HepG2 (cell line): ENCODE results near the gene COPB2. TPM values are rescaled to one million over a fixed set of nuclear protein-coding genes. Genes with fewer than 3 reads are reported as not detected.

Source experiments
- BRD4 ChIP-seq: sonication (generic); formaldehyde crosslinking; IDR thresholded peaks from 2 replicates; pipeline ENCODE4 v1.4.0; 2020; ENCODE audit warnings: missing genetic modification reagents
- BRF2 ChIP-seq: sonication (generic); formaldehyde crosslinking; IDR thresholded peaks from 2 replicates; pipeline ENCODE4 v1.8.1; 2022; ENCODE audit warnings: mild to moderate bottlenecking, missing genetic modification reagents
- GZF1 ChIP-seq: sonication (generic); formaldehyde crosslinking; IDR thresholded peaks from 2 replicates; pipeline ENCODE4 v1.5.1; 2020; ENCODE audit warnings: mild to moderate bottlenecking, missing genetic modification reagents
- HOXA5 ChIP-seq: sonication (generic); formaldehyde crosslinking; IDR thresholded peaks from 2 replicates; pipeline ENCODE4 v1.4.0; 2020; ENCODE audit warnings: missing genetic modification reagents
- KMT2A ChIP-seq: sonication (generic); formaldehyde crosslinking; IDR thresholded peaks from 2 replicates; pipeline ENCODE4 v1.4.0; 2020; ENCODE audit warnings: missing genetic modification reagents
- MAX ChIP-seq: IDR thresholded peaks from 2 replicates; pipeline ENCODE4 v1.6.1; 2012; ENCODE audit warnings: inconsistent platforms
- SIN3A ChIP-seq: IDR thresholded peaks from 2 replicates; pipeline ENCODE4 v1.6.1; 2011; ENCODE audit warnings: low read depth, mild to moderate bottlenecking, control low read depth, low read length, borderline replicate concordance
- TBX2 ChIP-seq: sonication (generic); formaldehyde crosslinking; IDR thresholded peaks from 2 replicates; pipeline ENCODE4 v1.5.0; 2020; ENCODE audit warnings: missing genetic modification reagents, mild to moderate bottlenecking, borderline replicate concordance
- ZBTB40 ChIP-seq, 2 experiments: fragments of 450-650 bp in 1 of 2; sonication (generic) in 1 of 2; formaldehyde crosslinking in 1 of 2; IDR thresholded peaks; 2 replicates each; pipeline versions ENCODE4 v1.6.1 to v1.8.0; 2016 to 2022; ENCODE audit warnings: antibody characterized with exemption in 1 of 2, mild to moderate bottlenecking in 1 of 2, missing genetic modification reagents in 1 of 2
- ZNF10 ChIP-seq: sonication (generic); formaldehyde crosslinking; IDR thresholded peaks from 2 replicates; pipeline ENCODE4 v1.4.0; 2020; ENCODE audit warnings: mild to moderate bottlenecking, low read depth, missing genetic modification reagents, borderline replicate concordance
- ZNF326 ChIP-seq: sonication (generic); formaldehyde crosslinking; IDR thresholded peaks from 2 replicates; pipeline ENCODE4 v1.4.0; 2020; ENCODE audit warnings: missing genetic modification reagents, borderline replicate concordance
- ZNF569 ChIP-seq: sonication (generic); formaldehyde crosslinking; IDR thresholded peaks from 2 replicates; pipeline ENCODE4 v1.5.0; 2020; ENCODE audit warnings: mild to moderate bottlenecking, missing genetic modification reagents, moderate library complexity, borderline replicate concordance
- ZNF674 ChIP-seq: sonication (generic); formaldehyde crosslinking; IDR thresholded peaks from 2 replicates; pipeline ENCODE4 v1.5.0; 2020; ENCODE audit warnings: low read depth, mild to moderate bottlenecking, missing genetic modification reagents
- polyA plus RNA-seq, 8 experiments: library from polyadenylated mRNA; depleted of rRNA in 3 of 8; stranded (reverse) in 7 of 8; unstranded in 1 of 8; fragments of >200 nt; fragmentation: Illumina TruSeq in 4 of 8; extraction: Trizol in 4 of 8; gene quantifications; 2 replicates each; pipeline versions ENCODE4 v1.2.1 to v1.2.3, GENCODE V29; 2011 to 2016; ENCODE audit warnings: low read depth in 4 of 8, missing spikeins in 1 of 8, mixed read lengths in 1 of 8; ENCODE audit not compliant: insufficient read depth in 1 of 8
- total RNA-seq, 5 experiments: library from RNA; depleted of rRNA; stranded (reverse); fragments of >200 nt; fragmentation: Illumina TruSeq; extraction: Trizol; gene quantifications; 2 replicates each; pipeline ENCODE4 v1.2.3, GENCODE V29; 2016; ENCODE audit warnings: low read depth in 1 of 5

COPB2 gene
- total and polyA plus RNA-seq, 2 of the 13 experiments (the other 11 are each of a cell fraction or from before 2014, with no cell fraction given) = 83.3 to 217 TPM

GRCh38 chr3:139389552-139390368 lies at the start of gene COPB2 (continued):
- TF ChIP-seq ZNF674 (CRISPR knock-in tag) (no peak), ZNF10 (CRISPR knock-in tag) (no peak), TBX2 (CRISPR knock-in tag) (peak; percentile 30; the same call in 1 of the 2 replicates), BRD4 (CRISPR knock-in tag) (no peak), ZBTB40 (IDR thresholded peaks at IDR 0.05) (no peak), ZBTB40 (CRISPR knock-in tag; IDR thresholded peaks at IDR 0.05) (no peak; the same call in 1 of the 2 replicates), MAX (peak; percentile 53; the same call in 1 of the 2 replicates), GZF1 (CRISPR knock-in tag) (peak; percentile 47; the same call in 1 of the 2 replicates), SIN3A (peak; percentile 94), HOXA5 (CRISPR knock-in tag) (peak; percentile 67), KMT2A (CRISPR knock-in tag) (peak; percentile 93), ZNF569 (CRISPR knock-in tag) (no peak), BRF2 (no peak), ZNF326 (no peak)
- TF ChIP-seq, all 625 proteins: peak for 249
